ENCODE results near the gene KRTAP4-4.

- TF ChIP-seq CBX5 (IDR thresholded peaks at IDR 0.05; ENCODE audit: borderline replicate concordance, low read depth) (no peak), EP300 (IDR thresholded peaks at IDR 0.05; ENCODE audit: low read length) (no peak), CTCF (IDR thresholded peaks at IDR 0.05 in 2 of 3, conservative IDR thresholded peaks at IDR 0.05 in 1 of 3; ENCODE audit: insufficient read depth in 2 of 3, low read depth in 1 of 3, low read length in 3 of 3) (no peak), CHD1 (IDR thresholded peaks at IDR 0.05; ENCODE audit: low read length) (no peak), POLR2AphosphoS5 (IDR thresholded peaks at IDR 0.05; ENCODE audit: control insufficient read depth, insufficient read depth, low read depth, low read length) (no peak), SPI1 (IDR thresholded peaks at IDR 0.05; ENCODE audit: borderline replicate concordance, low read depth, low read length) (no peak)
Measured at GRCh38 chr17:41151525-41151924, 9.0 kb downstream of the KRTAP4-4 start.

Measured in K562 (cell line).